A549 (cell line): ENCODE measurements around the gene FGF3.

ENCODE experiments used
- CBX2 ChIP-seq: fragments of 200-600 bp; sonication (generic); IDR thresholded peaks from 2 replicates; pipeline ENCODE4 v1.6.1; 2016; ENCODE audit warnings: low read depth, mild to moderate bottlenecking, borderline replicate concordance
- CTCF ChIP-seq: fragments of >200 bp; sonication (Bioruptor Twin); formaldehyde crosslinking; IDR thresholded peaks from 3 replicates; pipeline ENCODE4 v1.5.1; 2016
- FOSL2 ChIP-seq, 2 experiments: fragments of 450-650 bp in 1 of 2; fragments of >200 bp in 1 of 2; sonication (Bioruptor Twin) in 1 of 2; formaldehyde crosslinking; IDR thresholded peaks; 2 replicates each; pipeline versions ENCODE4 v1.5.0 to v1.6.1; 2016 to 2020; ENCODE audit warnings: mild to moderate bottlenecking in 1 of 2, moderate library complexity in 1 of 2
- PHF8 ChIP-seq: fragments of 200-600 bp; sonication (generic); IDR thresholded peaks from 2 replicates; pipeline ENCODE4 v1.6.1; 2016; ENCODE audit warnings: low read depth, mild to moderate bottlenecking, antibody characterized with exemption, moderate library complexity, borderline replicate concordance
- POLR2A ChIP-seq: IDR thresholded peaks from 2 replicates; pipeline ENCODE4 v1.6.1; 2012; ENCODE audit warnings: mild to moderate bottlenecking, low read length
- RAD21 ChIP-seq, 2 experiments: fragments of >200 bp in 1 of 2; sonication (Bioruptor Twin) in 1 of 2; formaldehyde crosslinking in 1 of 2; IDR thresholded peaks in 1 of 2; conservative IDR thresholded peaks in 1 of 2; 2 replicates in 1 of 2; 3 replicates in 1 of 2; pipeline ENCODE4 v1.6.1; 2012 to 2018; ENCODE audit warnings: inconsistent platforms in 1 of 2
- RFX5 ChIP-seq: fragments of 450-650 bp; IDR thresholded peaks from 2 replicates; pipeline ENCODE4 v1.7.1; 2014; ENCODE audit warnings: antibody characterized with exemption, mild to moderate bottlenecking, moderate library complexity
- RNF2 ChIP-seq: fragments of 200-600 bp; sonication (generic); IDR thresholded peaks from 2 replicates; pipeline ENCODE4 v1.6.1; 2016; ENCODE audit warnings: low read depth, mild to moderate bottlenecking, antibody characterized with exemption, moderate library complexity, borderline replicate concordance
- SREBF2 ChIP-seq: fragments of 450-650 bp; IDR thresholded peaks from 2 replicates; pipeline ENCODE4 v1.6.1; 2014; ENCODE audit warnings: mild to moderate bottlenecking, moderate library complexity
- TFCP2L1 ChIP-seq: fragments of 250-450 bp; sonication (Bioruptor Pico); IDR thresholded peaks from 2 replicates; pipeline ENCODE4 v1.5.0; 2021; ENCODE audit warnings: mild to moderate bottlenecking
- ZNF302 ChIP-seq: fragments of 250-450 bp; sonication (Bioruptor Pico); IDR thresholded peaks from 2 replicates; pipeline ENCODE4 v1.9.0; 2021; ENCODE audit warnings: inconsistent platforms, mild to moderate bottlenecking, moderate library complexity
- TF ChIP-seq, protein P1 (sequence below): fragments of 200-600 bp; sonication (generic); IDR thresholded peaks from 2 replicates; pipeline ENCODE4 v1.6.1; 2016; ENCODE audit warnings: antibody characterized with exemption, mild to moderate bottlenecking, moderate library complexity
- TF ChIP-seq, protein P2 (sequence below): fragments of 450-650 bp; IDR thresholded peaks from 2 replicates; pipeline ENCODE4 v1.6.1; 2014; ENCODE audit warnings: antibody characterized with exemption

DNA sequence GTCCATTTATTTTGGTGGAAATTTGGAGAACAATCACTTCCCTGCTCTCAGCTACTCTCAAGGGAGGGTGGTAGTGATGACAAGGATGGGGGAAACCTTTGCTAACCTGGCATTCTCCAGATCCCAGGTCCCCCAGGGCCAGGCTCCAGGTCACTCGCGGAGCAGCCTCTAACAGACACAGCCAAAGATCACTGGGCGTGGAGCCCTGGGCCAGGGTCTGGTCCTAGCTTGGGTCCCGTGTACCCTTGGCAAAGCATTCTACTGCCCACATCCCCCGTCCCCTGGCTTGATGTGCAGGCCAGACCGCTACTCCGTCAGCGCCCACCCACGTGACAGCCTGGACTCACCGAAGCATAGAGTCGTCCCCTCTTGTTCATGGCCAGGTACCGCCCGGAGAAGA is 3.2 kb downstream of the FGF3 start:
- no peak for TF ChIP-seq RAD21 (conservative IDR thresholded peaks at IDR 0.05 in 1 of 2, IDR thresholded peaks at IDR 0.05 in 1 of 2)
- TF ChIP-seq, protein P1, sequence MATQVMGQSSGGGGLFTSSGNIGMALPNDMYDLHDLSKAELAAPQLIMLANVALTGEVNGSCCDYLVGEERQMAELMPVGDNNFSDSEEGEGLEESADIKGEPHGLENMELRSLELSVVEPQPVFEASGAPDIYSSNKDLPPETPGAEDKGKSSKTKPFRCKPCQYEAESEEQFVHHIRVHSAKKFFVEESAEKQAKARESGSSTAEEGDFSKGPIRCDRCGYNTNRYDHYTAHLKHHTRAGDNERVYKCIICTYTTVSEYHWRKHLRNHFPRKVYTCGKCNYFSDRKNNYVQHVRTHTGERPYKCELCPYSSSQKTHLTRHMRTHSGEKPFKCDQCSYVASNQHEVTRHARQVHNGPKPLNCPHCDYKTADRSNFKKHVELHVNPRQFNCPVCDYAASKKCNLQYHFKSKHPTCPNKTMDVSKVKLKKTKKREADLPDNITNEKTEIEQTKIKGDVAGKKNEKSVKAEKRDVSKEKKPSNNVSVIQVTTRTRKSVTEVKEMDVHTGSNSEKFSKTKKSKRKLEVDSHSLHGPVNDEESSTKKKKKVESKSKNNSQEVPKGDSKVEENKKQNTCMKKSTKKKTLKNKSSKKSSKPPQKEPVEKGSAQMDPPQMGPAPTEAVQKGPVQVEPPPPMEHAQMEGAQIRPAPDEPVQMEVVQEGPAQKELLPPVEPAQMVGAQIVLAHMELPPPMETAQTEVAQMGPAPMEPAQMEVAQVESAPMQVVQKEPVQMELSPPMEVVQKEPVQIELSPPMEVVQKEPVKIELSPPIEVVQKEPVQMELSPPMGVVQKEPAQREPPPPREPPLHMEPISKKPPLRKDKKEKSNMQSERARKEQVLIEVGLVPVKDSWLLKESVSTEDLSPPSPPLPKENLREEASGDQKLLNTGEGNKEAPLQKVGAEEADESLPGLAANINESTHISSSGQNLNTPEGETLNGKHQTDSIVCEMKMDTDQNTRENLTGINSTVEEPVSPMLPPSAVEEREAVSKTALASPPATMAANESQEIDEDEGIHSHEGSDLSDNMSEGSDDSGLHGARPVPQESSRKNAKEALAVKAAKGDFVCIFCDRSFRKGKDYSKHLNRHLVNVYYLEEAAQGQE, result no peak
- no peak for TF ChIP-seq CTCF
- TF ChIP-seq, protein P2, sequence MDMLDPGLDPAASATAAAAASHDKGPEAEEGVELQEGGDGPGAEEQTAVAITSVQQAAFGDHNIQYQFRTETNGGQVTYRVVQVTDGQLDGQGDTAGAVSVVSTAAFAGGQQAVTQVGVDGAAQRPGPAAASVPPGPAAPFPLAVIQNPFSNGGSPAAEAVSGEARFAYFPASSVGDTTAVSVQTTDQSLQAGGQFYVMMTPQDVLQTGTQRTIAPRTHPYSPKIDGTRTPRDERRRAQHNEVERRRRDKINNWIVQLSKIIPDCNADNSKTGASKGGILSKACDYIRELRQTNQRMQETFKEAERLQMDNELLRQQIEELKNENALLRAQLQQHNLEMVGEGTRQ, result no peak
- no peak for TF ChIP-seq ZNF302 (CRISPR knock-in tag)
- no peak for TF ChIP-seq PHF8
- TF ChIP-seq RNF2, result no peak
- no peak for TF ChIP-seq RFX5
- TF ChIP-seq POLR2A, result no peak
- no peak for TF ChIP-seq FOSL2 (IDR thresholded peaks at IDR 0.05)
- no peak for TF ChIP-seq FOSL2 (CRISPR knock-in tag; IDR thresholded peaks at IDR 0.05)
- no peak for TF ChIP-seq TFCP2L1
- TF ChIP-seq SREBF2, result no peak
- TF ChIP-seq CBX2, result no peak
